GM19043 (cell line): Measurements from ENCODE around the gene DLG2.
"Not testable (repeated sequence)": the region's sequence is repeated elsewhere in the genome, so short reads cannot be mapped to it uniquely, and the experiment has no call there.

Experiments
- ATAC-seq: cut with Tn5 transposase; IDR thresholded peaks from one replicate; pipeline ENCODE4 v1.9.1; 2021; ENCODE audit warnings: low read depth; ENCODE audit not compliant: unreplicated experiment

The DLG2 gene

GRCh38 chr11:84812471-84812969 lies 814.6 kb downstream of the DLG2 start:
- no peak for ATAC-seq

- no peak for ATAC-seq
Observed at GRCh38 chr11:84806354-84806753, 820.8 kb downstream of the DLG2 start.

GRCh38 chr11:84804041-84804440 lies 823.1 kb downstream of the DLG2 start:
- ATAC-seq: no peak

- no peak for ATAC-seq
Observed at GRCh38 chr11:84800755-84801346, 826.3 kb downstream of the DLG2 start.

GRCh38 chr11:84799112-84799511 lies 828.0 kb downstream of the DLG2 start:
- no peak for ATAC-seq

- no peak for ATAC-seq
Observed at GRCh38 chr11:84795698-84796097, 831.4 kb downstream of the DLG2 start.

GRCh38 chr11:84794663-84795443 lies 832.3 kb downstream of the DLG2 start:
- no peak for ATAC-seq

GRCh38 chr11:84793318-84793717 lies 833.8 kb downstream of the DLG2 start:
- no peak for ATAC-seq

- no peak for ATAC-seq
Observed at GRCh38 chr11:84790849-84791427, 836.2 kb downstream of the DLG2 start.

GRCh38 chr11:84788220-84788619 lies 838.9 kb downstream of the DLG2 start:
- ATAC-seq: no peak

GRCh38 chr11:84784158-84784557 lies 843.0 kb downstream of the DLG2 start:
- ATAC-seq: not testable (repeated sequence)

- no peak for ATAC-seq
Observed at GRCh38 chr11:84780689-84781293, 846.4 kb downstream of the DLG2 start.

GRCh38 chr11:84775503-84775902 lies 851.6 kb downstream of the DLG2 start:
- ATAC-seq: no peak

- ATAC-seq: no peak
Observed at GRCh38 chr11:84763931-84764330, 863.2 kb downstream of the DLG2 start.

- ATAC-seq: no peak
Observed at GRCh38 chr11:84757711-84758110, 869.4 kb downstream of the DLG2 start.

GRCh38 chr11:84751371-84751770 lies 875.8 kb downstream of the DLG2 start:
- no peak for ATAC-seq

- ATAC-seq: no peak
Observed at GRCh38 chr11:84747871-84748270, 879.3 kb downstream of the DLG2 start.

- no peak for ATAC-seq
Observed at GRCh38 chr11:84740050-84740449, 887.1 kb downstream of the DLG2 start.

GRCh38 chr11:84724256-84724655 lies 902.9 kb downstream of the DLG2 start:
- ATAC-seq: no peak

- no peak for ATAC-seq
Observed at GRCh38 chr11:84722583-84723108, 904.5 kb downstream of the DLG2 start.

GRCh38 chr11:84721561-84721961 lies 905.6 kb downstream of the DLG2 start:
- no peak for ATAC-seq
